Trophoblast cell (in vitro differentiated cells and primary cell): ENCODE data around the gene SPINK9.

Source experiments
- DNase-seq, 2 donors: peaks; one replicate each; pipeline ENCODE4 v3.0.0-alpha.2; 2016
- H2AFZ ChIP-seq: 2 replicates; pipeline ENCODE4 v1.6.1; 2013; ENCODE audit warnings: low read length, moderate library complexity, mild to moderate bottlenecking; ENCODE audit not compliant: insufficient read depth, poor library complexity
- H2AK5ac ChIP-seq: 2 replicates; pipeline ENCODE4 v1.6.1; 2013; ENCODE audit warnings: mild to moderate bottlenecking, low read length
- H2BK120ac ChIP-seq: 2 replicates; pipeline ENCODE4 v1.6.1; 2013; ENCODE audit warnings: low read length, mild to moderate bottlenecking, moderate library complexity; ENCODE audit not compliant: insufficient read depth, poor library complexity
- H2BK12ac ChIP-seq: 2 replicates; pipeline ENCODE4 v1.6.1; 2013; ENCODE audit warnings: mild to moderate bottlenecking, low read length, moderate library complexity
- H2BK5ac ChIP-seq: 2 replicates; pipeline ENCODE4 v1.6.1; 2013; ENCODE audit warnings: low read length, low read depth, moderate library complexity, mild to moderate bottlenecking; ENCODE audit not compliant: poor library complexity
- H3K14ac ChIP-seq: 2 replicates; pipeline ENCODE4 v1.6.1; 2013; ENCODE audit warnings: mild to moderate bottlenecking, low read length
- H3K18ac ChIP-seq: 2 replicates; pipeline ENCODE4 v1.6.1; 2013; ENCODE audit warnings: mild to moderate bottlenecking, low read length
- H3K23ac ChIP-seq: 2 replicates; pipeline ENCODE4 v1.6.1; 2013; ENCODE audit warnings: low read length
- H3K27ac ChIP-seq: 2 replicates; pipeline ENCODE4 v1.5.1; 2013; ENCODE audit warnings: low read depth, mild to moderate bottlenecking, inconsistent platforms, low read length, moderate library complexity
- H3K27me3 ChIP-seq: 2 replicates; pipeline ENCODE4 v1.6.1; 2013; ENCODE audit warnings: inconsistent platforms, mild to moderate bottlenecking, low read length, moderate library complexity; ENCODE audit not compliant: insufficient read depth
- H3K36me3 ChIP-seq, 2 experiments: 1 replicate in 1 of 2; 2 replicates in 1 of 2; pipeline ENCODE4 v1.6.1; 2013; ENCODE audit warnings: low read length in 2 of 2, mild to moderate bottlenecking in 2 of 2, moderate library complexity in 1 of 2; ENCODE audit not compliant: insufficient read depth in 2 of 2, control insufficient read depth in 1 of 2
- H3K4ac ChIP-seq: 2 replicates; pipeline ENCODE4 v1.6.1; 2013; ENCODE audit warnings: low read depth, mild to moderate bottlenecking, low read length, moderate library complexity
- H3K4me1 ChIP-seq, 2 experiments: 1 replicate in 1 of 2; 2 replicates in 1 of 2; pipeline ENCODE4 v1.6.1; 2013; ENCODE audit warnings: low read length in 2 of 2, mild to moderate bottlenecking in 2 of 2, moderate library complexity in 1 of 2; ENCODE audit not compliant: insufficient read depth in 2 of 2, control insufficient read depth in 1 of 2
- H3K4me2 ChIP-seq: 2 replicates; pipeline ENCODE4 v1.6.1; 2013; ENCODE audit warnings: inconsistent platforms, mild to moderate bottlenecking, low read length, moderate library complexity
- H3K4me3 ChIP-seq: 2 replicates; pipeline ENCODE4 v1.5.1; 2013; ENCODE audit warnings: mild to moderate bottlenecking, low read depth, low read length, inconsistent platforms
- H3K79me1 ChIP-seq: one replicate; pipeline ENCODE4 v1.6.1; 2013; ENCODE audit warnings: low read length
- H3K79me2 ChIP-seq: 2 replicates; pipeline ENCODE4 v1.6.1; 2013; ENCODE audit warnings: low read length, mild to moderate bottlenecking; ENCODE audit not compliant: control insufficient read depth, insufficient read depth, poor library complexity
- H3K9ac ChIP-seq: 2 replicates; pipeline ENCODE4 v1.6.1; 2013; ENCODE audit warnings: mild to moderate bottlenecking, low read length
- H3K9me3 ChIP-seq: 2 replicates; pipeline ENCODE4 v1.6.1; 2013; ENCODE audit warnings: low read depth, mild to moderate bottlenecking, control low read depth, inconsistent platforms, low read length; ENCODE audit not compliant: insufficient read depth
- H4K12ac ChIP-seq: 2 replicates; pipeline ENCODE4 v1.6.1; 2013; ENCODE audit warnings: low read depth, mild to moderate bottlenecking, low read length, moderate library complexity
- H4K8ac ChIP-seq: 2 replicates; pipeline ENCODE4 v1.6.1; 2013; ENCODE audit warnings: low read depth, mild to moderate bottlenecking, low read length, moderate library complexity
- H4K91ac ChIP-seq: one replicate; pipeline ENCODE4 v1.6.1; 2013; ENCODE audit warnings: low read depth, mild to moderate bottlenecking, low read length, moderate library complexity
- WGBS: extraction: QIAGEN DNeasy Blood & Tissue Kit; methylation state at CpG from one replicate; pipeline ENCODE4 v1.1.7; 2013; ENCODE audit warnings: missing lambda C conversion rate; ENCODE audit not compliant: insufficient read length, insufficient coverage; ENCODE audit errors: extremely low coverage; 5-methylcytosine and 5-hydroxymethylcytosine counted together

Gene SPINK9

DNA sequence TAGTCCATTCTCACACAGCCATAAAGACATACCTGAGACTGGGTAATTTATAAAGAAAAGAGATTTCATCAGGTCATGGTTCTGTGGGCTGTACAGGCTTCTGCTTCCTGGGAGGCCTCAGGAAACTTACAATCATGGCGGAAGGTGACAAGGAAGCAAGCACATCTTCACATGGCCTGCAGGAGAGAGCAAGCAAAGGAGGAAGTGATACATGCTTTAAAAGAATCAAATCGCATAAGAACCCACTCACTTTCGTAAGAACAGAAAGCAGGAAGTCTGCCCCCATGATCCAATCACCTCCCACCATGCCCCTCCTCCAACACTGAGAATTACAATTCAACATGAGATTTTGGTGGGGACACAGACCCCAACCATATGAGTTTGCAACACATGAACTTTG, 43.3 kb downstream of the SPINK9 start:
- no peak overlapping the region for H3K4me3 ChIP-seq
- H3K14ac ChIP-seq, result no peak overlapping the region
- DNase-seq, result no peak
- H2BK12ac ChIP-seq, result no peak overlapping the region
- H3K4me1 ChIP-seq, result peaks cover 0 to 1% of the 10 kb centered on the region in 2 experiments
- no peak overlapping the region for H3K4ac ChIP-seq
- H3K18ac ChIP-seq, result no peak overlapping the region
- H2BK5ac ChIP-seq, result no peak overlapping the region
- no peak overlapping the region for H2AK5ac ChIP-seq
- H4K91ac ChIP-seq, result no peak overlapping the region
- no peaks in the 10 kb centered on the region for H3K79me2 ChIP-seq
- H4K8ac ChIP-seq, result no peak overlapping the region
- no peak overlapping the region for H3K4me2 ChIP-seq
- no peak overlapping the region for H3K23ac ChIP-seq
- H2AFZ ChIP-seq, result no peak overlapping the region
- no peak overlapping the region for H4K12ac ChIP-seq
- H3K79me1 ChIP-seq, result peaks cover 2% of the 10 kb centered on the region
- WGBS, result no CpG with 5 or more reads among the region's 3 CpGs
- no peak overlapping the region for H3K27ac ChIP-seq
- H3K36me3 ChIP-seq, result no peaks in the 10 kb centered on the region
- no peak overlapping the region for H3K9ac ChIP-seq
- no peaks in the 10 kb centered on the region for H3K27me3 ChIP-seq
- no peaks in the 10 kb centered on the region for H3K9me3 ChIP-seq
- no peak overlapping the region for H2BK120ac ChIP-seq

DNA sequence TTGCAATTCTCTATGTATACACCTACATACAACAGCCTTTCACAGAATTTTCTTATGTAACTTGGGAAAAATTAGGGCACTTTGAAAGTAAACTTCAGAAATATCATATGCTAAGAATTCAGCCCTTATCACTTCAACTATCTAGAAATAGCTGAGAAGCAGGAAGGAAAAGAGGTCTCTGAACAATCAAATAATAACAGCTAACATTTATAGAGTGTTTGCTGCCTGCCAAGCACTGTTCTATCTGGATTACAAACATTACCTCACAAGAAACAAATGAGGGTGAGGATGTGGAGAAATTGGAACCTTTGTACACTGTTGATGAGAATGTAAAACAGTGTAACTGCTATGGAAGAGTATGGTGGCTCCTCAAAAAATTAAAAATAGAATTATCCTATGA, 44.0 kb downstream of the SPINK9 start:
- H3K4me2 ChIP-seq, result no peak overlapping the region
- no peak overlapping the region for H3K4me3 ChIP-seq
- H3K79me2 ChIP-seq, result no peaks in the 10 kb centered on the region
- no peak overlapping the region for H3K14ac ChIP-seq
- no peak overlapping the region for H3K4ac ChIP-seq
- no peak overlapping the region for H4K12ac ChIP-seq
- no peaks in the 10 kb centered on the region for H3K36me3 ChIP-seq
- H2BK120ac ChIP-seq, result no peak overlapping the region
- no peak overlapping the region for H4K91ac ChIP-seq
- no peak overlapping the region for H3K18ac ChIP-seq
- H2BK12ac ChIP-seq, result no peak overlapping the region
- peaks cover 0 to 1% of the 10 kb centered on the region in 2 experiments for H3K4me1 ChIP-seq
- H3K27ac ChIP-seq, result no peak overlapping the region
- no peak for DNase-seq
- H3K9ac ChIP-seq, result no peak overlapping the region
- no peaks in the 10 kb centered on the region for H3K9me3 ChIP-seq
- H2AK5ac ChIP-seq, result no peak overlapping the region
- H2BK5ac ChIP-seq, result no peak overlapping the region
- H3K27me3 ChIP-seq, result no peaks in the 10 kb centered on the region
- H3K79me1 ChIP-seq, result peaks cover 4% of the 10 kb centered on the region
- no peak overlapping the region for H3K23ac ChIP-seq
- no peak overlapping the region for H4K8ac ChIP-seq
- no peak overlapping the region for H2AFZ ChIP-seq

DNA sequence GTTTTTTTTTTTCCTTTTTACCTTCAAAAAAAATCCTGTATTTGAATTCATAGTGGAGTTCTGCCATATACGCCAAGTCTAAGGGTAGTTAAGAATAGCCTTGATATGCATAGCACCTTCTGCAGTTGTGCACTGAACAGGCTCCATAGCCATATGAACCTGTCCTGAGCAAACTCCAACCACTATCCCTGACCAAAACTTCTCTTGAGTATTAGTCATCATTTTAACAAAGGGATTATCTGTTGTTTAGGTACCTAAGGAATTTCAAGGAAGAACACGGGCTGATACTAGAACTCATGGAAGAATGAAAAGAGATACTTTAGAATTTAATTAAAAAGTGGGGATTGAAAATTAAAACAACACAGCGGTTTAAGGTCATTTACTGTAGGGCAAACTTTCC, 46.5 kb downstream of the SPINK9 start:
- peak in 1 of 2 donors; percentile 22 for DNase-seq
- H3K27ac ChIP-seq, result no peak overlapping the region
- H3K4ac ChIP-seq, result no peak overlapping the region
- peaks cover 0 to 4% of the 10 kb centered on the region in 2 experiments for H3K4me1 ChIP-seq
- H3K23ac ChIP-seq, result no peak overlapping the region
- no peak overlapping the region for H4K91ac ChIP-seq
- no peak overlapping the region for H3K4me3 ChIP-seq
- H4K8ac ChIP-seq, result no peak overlapping the region
- peaks cover 2% of the 10 kb centered on the region for H3K79me2 ChIP-seq
- no peak overlapping the region for H4K12ac ChIP-seq
- no peak overlapping the region for H2BK5ac ChIP-seq
- H3K9ac ChIP-seq, result no peak overlapping the region
- no peaks in the 10 kb centered on the region for H3K9me3 ChIP-seq
- no peak overlapping the region for H2BK120ac ChIP-seq
- no CpG with 5 or more reads among the region's 3 CpGs for WGBS
- no peak overlapping the region for H2AK5ac ChIP-seq
- H3K4me2 ChIP-seq, result no peak overlapping the region
- H2BK12ac ChIP-seq, result no peak overlapping the region
- H3K14ac ChIP-seq, result no peak overlapping the region
- H3K18ac ChIP-seq, result no peak overlapping the region
- no peaks in the 10 kb centered on the region for H3K27me3 ChIP-seq
- H3K36me3 ChIP-seq, result no peaks in the 10 kb centered on the region
- H3K79me1 ChIP-seq, result peaks cover 4% of the 10 kb centered on the region
- H2AFZ ChIP-seq, result no peak overlapping the region

DNA sequence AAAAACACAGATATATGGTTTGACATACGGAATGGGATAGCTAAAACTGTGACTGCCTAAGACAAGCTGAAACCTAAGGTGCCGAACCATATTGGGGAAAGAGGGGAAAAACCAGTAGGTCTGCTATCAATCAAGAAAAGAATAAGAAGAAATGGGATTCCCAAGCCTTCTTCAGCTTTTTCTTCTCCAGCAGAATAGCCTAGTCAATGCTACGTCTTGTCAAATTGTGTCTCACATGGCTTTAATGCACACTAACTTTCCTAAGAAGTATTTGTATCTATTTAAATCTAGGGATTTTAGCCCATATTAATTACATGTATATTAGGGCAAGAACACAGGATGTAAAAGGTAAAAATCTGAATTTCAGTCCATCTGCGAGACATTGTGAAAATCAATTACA, 47.6 kb downstream of the SPINK9 start:
- Histone ChIP-seq H3K36me3 (no peaks in the 10 kb centered on the region), H4K91ac (no peak overlapping the region), H3K4ac (no peak overlapping the region), H2BK12ac (no peak overlapping the region), H3K9me3 (no peaks in the 10 kb centered on the region), H3K79me1 (peaks cover 4% of the 10 kb centered on the region), H4K12ac (no peak overlapping the region), H3K23ac (no peak overlapping the region), H2AFZ (no peak overlapping the region), H3K9ac (no peak overlapping the region), H4K8ac (no peak overlapping the region), H3K79me2 (peaks cover 2% of the 10 kb centered on the region), H3K27me3 (no peaks in the 10 kb centered on the region), H3K27ac (no peak overlapping the region), H2BK120ac (no peak overlapping the region), H3K18ac (no peak overlapping the region), H3K14ac (no peak overlapping the region), H2BK5ac (no peak overlapping the region), H3K4me1 (peaks cover 0 to 4% of the 10 kb centered on the region in 2 experiments), H3K4me3 (no peak overlapping the region), H2AK5ac (no peak overlapping the region), H3K4me2 (peak overlapping the region; percentile 65)
- no CpG with 5 or more reads among the region's 4 CpGs for WGBS
- DNase-seq, result no peak
